Measurements from ENCODE around the gene OXLD1. TPM values are rescaled to one million over a fixed set of nuclear protein-coding genes. Genes with fewer than 3 reads are reported as not detected.

Gene OXLD1
- total RNA-seq, 4 donors from 2014 or later = 24.5 to 40.5 (median 31.1) TPM

GRCh38 chr17:81655378-81656117 lies 10.9 kb downstream of the OXLD1 start:
- TF ChIP-seq EP300 (IDR thresholded peaks at IDR 0.05) (no peak), POLR2A (IDR thresholded peaks at IDR 0.05; ENCODE audit: low read depth) (no peak), CTCF (IDR thresholded peaks at IDR 0.05) (no peak), POLR2AphosphoS5 (IDR thresholded peaks at IDR 0.05) (no peak)
- Histone ChIP-seq H3K27me3 (peaks cover 0 to 53% (median 6%) of the 10 kb centered on the region in 4 donors), H3K9me3 (no peaks in the 10 kb centered on the region), H3K4me1 (no peaks in the 10 kb centered on the region), H3K27ac (replicated peaks in 1 of 4) (no peak overlapping the region), H3K36me3 (no peaks in the 10 kb centered on the region), H3K4me3 (no peak overlapping the region)
- intact Hi-C loops (cut with DNase I) = no loop called here
- 60% methylated on average over 1 of the region's 18 CpGs for WGBS
- no peak for DNase-seq (ENCODE audit: extremely low spot score)

- Histone ChIP-seq H3K27me3 (peaks cover 0 to 77% (median 26%) of the 10 kb centered on the region in 4 donors), H3K36me3 (no peaks in the 10 kb centered on the region), H3K4me3 (no peak overlapping the region), H3K4me1 (peaks cover 0 to 4% (median 1%) of the 10 kb centered on the region in 4 donors), H3K27ac (replicated peaks in 1 of 4) (no peak overlapping the region), H3K9me3 (peaks cover 0 to 7% (median 5%) of the 10 kb centered on the region in 4 donors)
- WGBS = 27% methylated on average over 8 of the region's 27 CpGs
- no peak for TF ChIP-seq POLR2A (IDR thresholded peaks at IDR 0.05; ENCODE audit: low read depth)
- TF ChIP-seq EP300 (IDR thresholded peaks at IDR 0.05) = no peak
- no peak for TF ChIP-seq POLR2AphosphoS5 (IDR thresholded peaks at IDR 0.05)
- TF ChIP-seq CTCF (IDR thresholded peaks at IDR 0.05) = no peak
- intact Hi-C loops (cut with DNase I) = no loop called here
- no peak for DNase-seq (ENCODE audit: extremely low spot score)
Measured at GRCh38 chr17:81652906-81653771, 13.3 kb downstream of the OXLD1 start.

GRCh38 chr17:81651692-81652091 lies 14.7 kb downstream of the OXLD1 start:
- peaks cover 0 to 92% (median 28%) of the 10 kb centered on the region in 4 donors for H3K27me3 ChIP-seq
- H3K9me3 ChIP-seq = peaks cover 0 to 7% (median 5%) of the 10 kb centered on the region in 4 donors
- H3K36me3 ChIP-seq = no peaks in the 10 kb centered on the region
- H3K4me1 ChIP-seq = peaks cover 0 to 8% (median 3%) of the 10 kb centered on the region in 4 donors
- intact Hi-C loops (cut with DNase I) = no loop called here
- 89% methylated on average over 8 of the region's 10 CpGs for WGBS
- H3K4me3 ChIP-seq = no peak overlapping the region
- H3K27ac ChIP-seq (replicated peaks in 1 of 4) = no peak overlapping the region
- TF ChIP-seq POLR2A (IDR thresholded peaks at IDR 0.05; ENCODE audit: low read depth) (no peak), CTCF (IDR thresholded peaks at IDR 0.05) (no peak), POLR2AphosphoS5 (IDR thresholded peaks at IDR 0.05) (no peak), EP300 (IDR thresholded peaks at IDR 0.05) (no peak)
- no peak for DNase-seq (ENCODE audit: extremely low spot score)

- DNase-seq (ENCODE audit: extremely low spot score) = no peak
- WGBS = 71% methylated on average over 5 of the region's 9 CpGs
- peaks cover 0 to 7% (median 5%) of the 10 kb centered on the region in 4 donors for H3K9me3 ChIP-seq
- no peak overlapping the region for H3K4me3 ChIP-seq
- TF ChIP-seq POLR2AphosphoS5 (IDR thresholded peaks at IDR 0.05) (no peak), CTCF (IDR thresholded peaks at IDR 0.05) (no peak), EP300 (IDR thresholded peaks at IDR 0.05) (no peak), POLR2A (IDR thresholded peaks at IDR 0.05; ENCODE audit: low read depth) (no peak)
- no peaks in the 10 kb centered on the region for H3K36me3 ChIP-seq
- H3K27ac ChIP-seq (replicated peaks in 1 of 4) = no peak overlapping the region
- H3K4me1 ChIP-seq = peaks cover 0 to 8% (median 3%) of the 10 kb centered on the region in 4 donors
- H3K27me3 ChIP-seq = peaks cover 0 to 92% (median 28%) of the 10 kb centered on the region in 4 donors
- intact Hi-C loops (cut with DNase I) = no loop called here
Measured at GRCh38 chr17:81650951-81651350, 15.5 kb downstream of the OXLD1 start.
